Peyer's patch (tissue), 4 donors: ENCODE measurements around the gene RBM44.
"Not testable (repeated sequence)": the region's sequence is repeated elsewhere in the genome, so short reads cannot be mapped to it uniquely, and the experiment has no call there.

ENCODE experiments used
- CTCF ChIP-seq, 6 experiments: fragments of 450-650 bp in 4 of 6; fragments of 200-600 bp in 2 of 6; sonication (generic) in 1 of 6; IDR thresholded peaks; one replicate each; pipeline ENCODE4 v1.5.1; 2017 to 2019; ENCODE audit warnings: antibody characterized with exemption in 6 of 6, mild to moderate bottlenecking in 3 of 6, moderate library complexity in 1 of 6
- POLR2A ChIP-seq, 2 donors: fragments of 450-650 bp; IDR thresholded peaks; one replicate each; pipeline ENCODE4 v1.5.1; 2017; ENCODE audit warnings: antibody characterized with exemption in 2 of 2, mild to moderate bottlenecking in 2 of 2, moderate library complexity in 2 of 2

GRCh38 chr2:237783678-237784077 lies 14.9 kb upstream of the RBM44 start:
- not testable (repeated sequence) for TF ChIP-seq POLR2A, CTCF (IDR thresholded peaks at IDR 0.05)
